ENCODE results near the gene CIRBP. TPM values are rescaled to one million over a fixed set of nuclear protein-coding genes. Genes with fewer than 3 reads are reported as not detected.

The CIRBP gene
- total RNA-seq, 1 donor from 2014 or later = 192 TPM

DNA sequence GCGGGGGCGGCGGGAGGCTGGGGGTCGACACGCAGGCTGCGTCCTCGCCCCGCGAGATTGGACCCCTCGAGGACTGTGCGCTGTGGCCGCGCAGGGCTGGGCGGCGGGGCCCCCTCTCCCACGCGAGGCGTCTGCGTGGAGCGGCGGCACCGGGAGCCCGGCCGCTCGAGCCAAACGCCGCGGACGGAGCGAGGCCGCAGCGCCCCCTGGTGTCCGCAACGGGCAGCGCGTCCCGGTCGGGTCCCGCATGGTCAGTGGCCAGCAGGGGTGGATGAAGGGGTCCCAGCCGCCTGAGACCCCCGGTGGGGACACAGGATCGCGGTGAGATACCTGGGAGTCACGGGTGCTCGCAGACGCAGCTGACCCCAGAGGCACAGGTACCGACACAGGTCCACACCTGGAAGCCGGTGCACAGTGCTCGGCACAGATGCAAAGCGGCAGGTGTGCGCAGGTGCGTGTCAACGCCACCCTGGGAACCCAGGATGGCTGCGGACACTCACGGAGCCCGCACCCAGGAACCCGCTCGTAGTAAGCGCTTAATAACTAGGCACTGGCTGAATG lies 2.1 kb upstream of the CIRBP start:
- peak overlapping the region; percentile 99 for H3K27ac ChIP-seq
- no peaks in the 10 kb centered on the region for H3K27me3 ChIP-seq
- peak overlapping the region; percentile 54 to 69 for H3K4me3 ChIP-seq
- TF ChIP-seq CTCF (IDR thresholded peaks at IDR 0.05) (peak; percentile 98 to 99 (median 98)), POLR2A (IDR thresholded peaks at IDR 0.05) (no peak), POLR2AphosphoS5 (IDR thresholded peaks at IDR 0.05; ENCODE audit: insufficient read depth in 1 of 2, low read depth in 1 of 2) (no peak)
- DNase-seq (ENCODE audit: extremely low spot score in 2 of 2) = no peak
- H3K4me1 ChIP-seq = peaks cover 80% of the 10 kb centered on the region
- intact Hi-C loops (cut with DNase I) = loop anchor here (1.0 kb wide), 2 partner anchors 19 to 23 kb away; partner anchors contain the start of gene MIDN
- H3K36me3 ChIP-seq = peaks cover 0 to 18% of the 10 kb centered on the region in 2 donors
- H3K9me3 ChIP-seq = no peaks in the 10 kb centered on the region

GRCh38 chr19:1267477-1268225 lies 1.5 kb upstream of the CIRBP start:
- Histone ChIP-seq H3K9me3 (no peaks in the 10 kb centered on the region), H3K4me1 (peaks cover 78% of the 10 kb centered on the region), H3K36me3 (peaks cover 0 to 24% of the 10 kb centered on the region in 2 donors), H3K27me3 (no peaks in the 10 kb centered on the region), H3K4me3 (peak overlapping the region; percentile 54 to 69), H3K27ac (peak overlapping the region; percentile 99)
- TF ChIP-seq POLR2AphosphoS5 (IDR thresholded peaks at IDR 0.05; ENCODE audit: insufficient read depth in 1 of 2, low read depth in 1 of 2) (no peak), CTCF (IDR thresholded peaks at IDR 0.05) (no peak), POLR2A (IDR thresholded peaks at IDR 0.05) (no peak)
- no peak for DNase-seq (ENCODE audit: extremely low spot score in 2 of 2)
- intact Hi-C loops (cut with DNase I) = loop anchor here (1.0 kb wide), 1 partner anchor 19 kb away; the partner anchor contains the start of gene MIDN

DNA sequence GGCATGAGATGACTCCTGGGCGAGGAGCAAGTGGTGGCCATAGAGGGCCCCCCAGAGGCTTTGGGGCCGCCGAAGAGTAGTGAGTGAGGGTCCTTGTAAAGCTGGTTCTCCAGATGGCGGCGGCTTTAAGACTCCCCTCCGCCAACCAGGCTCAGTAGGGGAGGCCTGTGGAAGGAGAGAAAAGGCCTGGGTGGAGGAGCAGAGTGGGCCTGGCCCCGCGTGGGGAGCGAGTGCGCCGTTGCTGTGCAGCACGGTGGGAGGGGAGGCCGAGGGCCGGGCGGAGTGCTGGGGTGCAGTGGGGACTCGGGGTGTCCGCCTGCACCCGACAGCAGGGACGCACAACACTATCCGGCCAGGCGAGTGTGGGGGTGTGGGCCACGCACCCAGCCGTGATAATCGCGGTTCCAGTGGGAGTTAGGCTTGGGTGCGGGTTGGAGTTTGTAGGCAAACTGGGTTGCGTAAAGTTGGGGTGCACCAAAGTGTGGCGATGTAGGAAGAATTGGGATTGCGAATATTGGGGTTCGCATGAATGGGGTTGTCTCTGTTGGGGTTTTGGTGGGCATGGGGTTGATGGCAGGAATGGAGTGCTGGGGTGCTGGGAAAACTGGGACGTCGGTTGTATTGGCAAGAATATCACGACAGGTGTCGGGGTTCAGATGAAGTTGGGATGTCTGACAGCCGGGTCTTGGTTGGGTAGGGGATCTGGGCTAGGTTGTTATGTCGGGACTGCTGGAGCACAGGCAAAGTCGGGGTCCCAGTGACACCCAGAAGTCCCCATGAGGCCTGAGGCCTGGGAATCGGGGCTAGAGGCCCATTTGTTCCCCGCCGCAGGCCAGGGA lies 687 bp upstream of the CIRBP start:
- H3K27ac ChIP-seq = peak overlapping the region; percentile 99
- H3K4me3 ChIP-seq = peak overlapping the region; percentile 7 to 63
- intact Hi-C loops (cut with DNase I) = no loop called here
- H3K9me3 ChIP-seq = no peaks in the 10 kb centered on the region
- DNase-seq (ENCODE audit: extremely low spot score in 2 of 2) = peak in 1 of 2 donors; percentile 92
- peaks cover 78% of the 10 kb centered on the region for H3K4me1 ChIP-seq
- H3K36me3 ChIP-seq = peaks cover 0 to 32% of the 10 kb centered on the region in 2 donors
- TF ChIP-seq CTCF (IDR thresholded peaks at IDR 0.05) (peak in 1 of 3 experiments; percentile 7), POLR2AphosphoS5 (IDR thresholded peaks at IDR 0.05; ENCODE audit: insufficient read depth in 1 of 2, low read depth in 1 of 2) (no peak)
- no peaks in the 10 kb centered on the region for H3K27me3 ChIP-seq

- intact Hi-C loops (cut with DNase I) = loop anchor here (10.0 kb wide), 2 partner anchors 115 to 175 kb away; partner anchors contain the start of gene NDUFS7
- TF ChIP-seq POLR2AphosphoS5 (IDR thresholded peaks at IDR 0.05; ENCODE audit: insufficient read depth in 1 of 2, low read depth in 1 of 2) = no peak
- no peak for TF ChIP-seq POLR2A (IDR thresholded peaks at IDR 0.05)
- peak in 1 of 3 experiments; percentile 8 for TF ChIP-seq CTCF (IDR thresholded peaks at IDR 0.05)
- no peaks in the 10 kb centered on the region for H3K9me3 ChIP-seq
- H3K36me3 ChIP-seq = peaks cover 0 to 44% of the 10 kb centered on the region in 2 donors
- peak overlapping the region; percentile 63 to 94 for H3K4me3 ChIP-seq
- peak overlapping the region; percentile 99 for H3K27ac ChIP-seq
- peaks cover 89% of the 10 kb centered on the region for H3K4me1 ChIP-seq
- DNase-seq (ENCODE audit: extremely low spot score in 2 of 2) = peak in 1 of 2 donors; percentile 96
- no peaks in the 10 kb centered on the region for H3K27me3 ChIP-seq
These were observed 513 bp downstream of the CIRBP start for GRCh38 chr19:1269478-1270212.

All from vagina (tissue), 2 donors.